HEK293 (cell line): ENCODE measurements around the gene UST.

Experiments used
- ZBTB7A ChIP-seq: fragments of 450-650 bp; formaldehyde crosslinking; IDR thresholded peaks from 2 replicates; pipeline ENCODE4 v1.5.1; 2016; ENCODE audit warnings: low read depth, missing biosample characterization, missing genetic modification characterization
- ZNF155 ChIP-seq: fragments of 450-650 bp; formaldehyde crosslinking; IDR thresholded peaks from 2 replicates; pipeline ENCODE4 v1.5.1; 2016; ENCODE audit warnings: missing biosample characterization, missing genetic modification characterization
- ZNF513 ChIP-seq: fragments of 450-650 bp; IDR thresholded peaks from 2 replicates; pipeline ENCODE4 v1.5.1; 2018; ENCODE audit warnings: missing biosample characterization, missing genetic modification characterization
- TF ChIP-seq, protein P1 (sequence below): fragments of 450-650 bp; formaldehyde crosslinking; IDR thresholded peaks from 2 replicates; pipeline ENCODE4 v1.5.1; 2016; ENCODE audit warnings: missing biosample characterization, missing genetic modification characterization

GRCh38 chr6:148854992-148855391 lies 108.2 kb downstream of the UST start:
- TF ChIP-seq ZNF513 (tag by site-specific recombination) (no peak), ZBTB7A (tag by site-specific recombination) (no peak), ZNF155 (tag by site-specific recombination) (no peak)
- TF ChIP-seq, protein P1, sequence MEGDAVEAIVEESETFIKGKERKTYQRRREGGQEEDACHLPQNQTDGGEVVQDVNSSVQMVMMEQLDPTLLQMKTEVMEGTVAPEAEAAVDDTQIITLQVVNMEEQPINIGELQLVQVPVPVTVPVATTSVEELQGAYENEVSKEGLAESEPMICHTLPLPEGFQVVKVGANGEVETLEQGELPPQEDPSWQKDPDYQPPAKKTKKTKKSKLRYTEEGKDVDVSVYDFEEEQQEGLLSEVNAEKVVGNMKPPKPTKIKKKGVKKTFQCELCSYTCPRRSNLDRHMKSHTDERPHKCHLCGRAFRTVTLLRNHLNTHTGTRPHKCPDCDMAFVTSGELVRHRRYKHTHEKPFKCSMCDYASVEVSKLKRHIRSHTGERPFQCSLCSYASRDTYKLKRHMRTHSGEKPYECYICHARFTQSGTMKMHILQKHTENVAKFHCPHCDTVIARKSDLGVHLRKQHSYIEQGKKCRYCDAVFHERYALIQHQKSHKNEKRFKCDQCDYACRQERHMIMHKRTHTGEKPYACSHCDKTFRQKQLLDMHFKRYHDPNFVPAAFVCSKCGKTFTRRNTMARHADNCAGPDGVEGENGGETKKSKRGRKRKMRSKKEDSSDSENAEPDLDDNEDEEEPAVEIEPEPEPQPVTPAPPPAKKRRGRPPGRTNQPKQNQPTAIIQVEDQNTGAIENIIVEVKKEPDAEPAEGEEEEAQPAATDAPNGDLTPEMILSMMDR (tag by site-specific recombination), result no peak
